Left renal cortex interstitium (tissue), 4 donors: Measurements from ENCODE around the gene PITX1. TPM values are rescaled to one million over a fixed set of nuclear protein-coding genes. Genes with fewer than 3 reads are reported as not detected.
"Not testable (repeated sequence)": the region's sequence is repeated elsewhere in the genome, so short reads cannot be mapped to it uniquely, and the experiment has no call there.

Source experiments
- DNase-seq, 4 donors: peaks; one replicate each; pipeline ENCODE4 v3.0.0-alpha.2; 2013; ENCODE audit warnings: low read depth in 4 of 4, low spot score in 2 of 4, missing footprints in 1 of 4
- polyA plus RNA-seq, 4 donors: library from polyadenylated mRNA; unstranded; fragments of 120-200 nt; gene quantifications; one replicate each; pipeline ENCODE4 v1.2.1, GENCODE V29; 2013; ENCODE audit not compliant: insufficient read length in 4 of 4

PITX1 gene
- polyA plus RNA-seq, 4 donors, result 0.05 TPM; not detected in 3

DNA sequence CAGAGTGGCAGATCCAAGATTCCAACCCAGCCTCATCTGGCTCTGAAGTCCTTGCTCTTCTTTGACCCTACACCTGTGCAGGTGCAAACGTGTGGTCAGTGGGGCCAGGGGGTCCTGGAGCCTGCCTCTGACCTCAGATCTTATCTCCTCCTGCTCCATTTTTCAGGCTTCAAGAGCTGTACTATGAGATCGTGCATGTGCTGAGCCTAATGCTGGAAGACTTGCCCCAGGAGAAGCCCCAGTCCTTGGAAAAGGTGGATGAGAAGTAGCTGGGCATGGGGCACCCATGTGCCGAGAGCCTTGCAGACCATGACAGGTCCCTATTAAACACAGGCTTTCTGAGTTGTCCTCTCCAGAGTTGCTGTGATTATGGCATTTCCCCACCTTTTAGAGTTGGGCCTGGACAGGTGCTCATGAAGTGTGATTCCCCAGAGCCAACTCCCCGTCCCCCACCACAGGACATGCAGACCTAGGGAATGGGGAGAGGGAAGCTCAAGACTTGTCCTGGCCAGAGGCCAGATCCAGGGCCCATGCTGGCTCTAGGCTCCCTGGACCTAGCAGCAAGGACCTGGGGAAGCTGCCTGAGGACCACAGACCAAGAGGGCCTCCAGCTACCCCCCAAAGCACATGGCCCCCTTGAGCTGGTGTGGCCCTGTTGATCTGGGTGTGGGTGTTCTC, 22.5 kb downstream of the PITX1 start:
- no peak for DNase-seq

DNA sequence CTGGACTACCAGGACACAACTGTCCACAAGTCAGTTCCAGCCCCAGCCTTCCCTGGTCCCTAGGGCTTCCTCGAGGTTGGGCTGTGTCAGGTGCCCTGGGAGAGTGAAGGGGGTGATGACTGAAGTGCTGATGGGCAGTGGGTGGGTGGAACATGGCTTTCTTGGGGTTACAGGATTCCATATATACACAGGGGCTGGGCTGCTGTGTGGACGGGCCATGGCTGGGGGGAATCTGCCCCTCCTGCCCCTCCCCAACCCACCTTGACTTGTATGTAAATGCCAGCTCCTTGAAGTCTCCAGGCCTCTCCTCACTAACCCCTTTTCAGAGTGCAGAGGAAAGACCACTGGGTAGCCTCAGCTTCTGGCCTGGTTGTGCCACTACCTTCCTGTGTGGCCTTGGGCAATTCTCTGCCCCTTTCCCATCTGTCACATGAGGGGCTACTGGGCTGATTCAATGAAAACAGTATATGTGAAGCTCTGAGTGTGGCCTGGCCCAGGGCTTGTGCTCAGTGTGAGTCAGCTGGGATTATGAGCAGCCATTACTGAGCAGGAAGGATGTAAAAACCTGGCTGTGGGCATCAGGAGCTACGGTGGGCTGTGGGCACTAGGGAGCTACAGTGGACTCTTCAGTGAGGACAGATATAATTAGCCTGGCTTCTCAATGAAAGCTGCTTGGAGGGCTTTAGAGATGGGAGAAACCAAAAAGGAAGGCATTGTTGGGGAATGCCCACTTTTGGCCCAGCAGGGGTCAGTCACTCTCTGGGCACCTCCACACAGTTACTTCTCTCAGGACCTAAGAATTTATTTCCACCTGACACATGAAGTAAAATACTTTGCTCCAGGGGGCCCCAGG, 23.3 kb downstream of the PITX1 start:
- DNase-seq, result no peak

DNA sequence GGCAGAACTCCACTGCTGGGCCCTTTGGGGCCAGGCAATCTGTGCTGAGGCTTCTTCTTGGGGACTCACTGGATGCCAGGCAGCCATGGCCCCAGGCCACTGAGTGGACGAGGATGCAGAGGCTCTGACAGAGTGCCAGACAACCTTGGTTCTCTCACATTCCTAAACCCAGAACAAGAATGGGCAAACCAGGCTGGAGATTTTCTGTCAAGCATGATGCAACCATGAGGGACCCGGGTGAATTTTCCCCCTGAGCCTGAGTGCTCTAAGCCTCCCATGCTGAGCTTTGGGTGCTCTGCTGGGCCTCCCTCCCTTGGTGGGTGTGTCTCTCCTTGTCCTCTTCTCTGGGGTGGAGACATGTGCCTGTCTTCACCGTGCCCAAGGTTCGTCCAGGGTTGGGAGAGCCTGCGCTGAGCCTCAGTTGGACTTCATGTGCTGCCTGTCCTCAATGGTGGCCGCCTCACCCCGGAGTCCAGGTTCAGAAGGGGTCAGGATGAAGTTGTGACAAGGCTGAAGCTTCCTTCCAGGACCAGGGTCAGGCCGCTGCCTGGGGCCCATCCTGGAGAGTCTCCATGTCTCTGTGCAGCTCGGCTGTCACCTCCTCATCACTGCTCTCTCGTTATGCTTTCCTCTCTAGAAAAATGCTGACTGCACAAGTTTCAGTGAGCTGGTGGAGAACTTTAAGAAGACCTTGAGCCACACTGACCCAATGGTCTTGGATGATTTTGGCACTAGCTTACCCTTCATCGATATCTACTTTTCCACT, 24.1 kb downstream of the PITX1 start:
- DNase-seq, result no peak

DNA sequence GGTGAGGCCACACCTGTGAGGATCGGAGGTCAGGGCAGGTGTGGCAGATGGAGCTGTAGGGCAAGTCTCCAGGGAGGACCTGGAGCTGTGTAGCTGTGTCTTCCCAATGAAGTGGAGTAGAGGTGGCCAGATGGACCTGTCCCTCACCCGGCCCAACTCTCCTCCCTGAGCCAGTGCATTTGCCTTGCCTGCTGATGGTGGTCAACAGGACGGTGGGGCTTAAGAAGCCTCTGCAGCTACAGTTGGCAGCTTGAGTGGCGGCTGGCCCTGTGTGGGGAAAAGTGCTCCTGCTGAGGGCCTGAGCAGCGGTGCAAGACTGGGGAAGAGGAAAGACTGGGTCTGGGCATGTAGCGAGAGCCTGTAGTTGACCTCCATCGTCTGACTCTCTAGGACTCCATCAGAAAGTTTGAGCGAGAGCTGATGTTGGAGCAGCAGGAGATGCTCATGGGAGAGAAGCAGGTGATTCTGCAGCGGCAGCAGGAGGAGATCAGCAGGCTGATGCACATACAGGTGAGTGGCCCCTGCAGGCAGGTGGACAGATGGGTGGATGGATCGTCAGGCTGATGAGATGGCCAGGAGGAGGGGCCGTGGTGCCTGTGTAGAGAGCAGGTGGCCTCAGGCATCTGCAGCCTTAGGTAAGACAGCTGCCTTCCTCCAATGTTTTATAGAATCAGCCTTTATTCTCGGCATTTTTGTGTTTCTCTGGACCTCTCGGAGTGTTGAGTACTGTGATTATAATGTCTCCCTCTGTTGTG, 24.9 kb downstream of the PITX1 start:
- no peak for DNase-seq

DNA sequence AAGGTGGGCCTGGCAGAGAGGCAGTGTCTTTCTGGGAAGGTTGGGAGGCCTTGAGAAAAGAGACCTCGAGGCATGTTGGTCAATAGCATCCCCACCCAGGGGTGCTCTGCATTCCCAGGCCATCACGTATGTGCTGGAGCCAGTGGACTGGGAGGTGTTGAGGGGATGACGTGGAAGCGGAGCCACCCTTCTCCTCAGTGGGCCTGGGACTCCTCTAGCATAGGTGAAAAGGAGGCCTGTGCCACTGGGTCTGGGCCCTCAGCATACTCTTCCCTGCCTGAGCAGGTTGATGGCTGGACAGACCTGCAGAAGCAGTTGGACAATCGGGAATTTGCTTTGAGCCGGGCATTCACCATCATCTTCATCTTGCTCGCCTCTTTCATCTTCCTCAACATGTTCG, 25.5 kb downstream of the PITX1 start:
- no peak for DNase-seq

DNA sequence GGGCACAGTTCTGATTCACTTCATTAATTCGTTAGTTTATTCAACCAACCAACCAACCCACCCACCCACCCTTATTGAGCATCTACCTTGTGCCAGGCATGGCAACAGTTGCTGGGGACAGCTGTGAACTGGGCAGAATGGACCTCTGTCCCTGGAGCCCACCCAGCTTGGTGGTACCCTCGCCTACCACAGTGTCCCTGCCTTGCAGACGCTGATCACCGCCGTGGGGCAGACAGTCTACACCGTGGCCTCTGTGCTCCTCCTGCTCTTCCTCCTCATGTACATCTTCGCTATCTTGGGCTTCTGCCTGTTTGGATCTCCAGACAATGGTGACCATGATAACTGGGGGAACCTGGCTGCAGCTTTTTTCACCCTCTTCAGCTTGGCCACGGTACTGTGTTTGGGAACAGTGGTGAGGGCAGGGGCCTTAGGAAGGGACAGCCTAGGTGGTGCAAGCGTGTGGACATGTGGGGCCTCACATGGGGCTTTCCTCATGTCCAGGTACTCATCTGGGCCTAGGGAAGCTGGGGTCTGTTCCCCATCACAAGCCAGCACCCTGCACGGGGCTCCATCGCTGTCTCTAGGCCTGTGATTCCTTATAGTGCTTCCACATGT, 26.2 kb downstream of the PITX1 start:
- DNase-seq, result no peak

DNA sequence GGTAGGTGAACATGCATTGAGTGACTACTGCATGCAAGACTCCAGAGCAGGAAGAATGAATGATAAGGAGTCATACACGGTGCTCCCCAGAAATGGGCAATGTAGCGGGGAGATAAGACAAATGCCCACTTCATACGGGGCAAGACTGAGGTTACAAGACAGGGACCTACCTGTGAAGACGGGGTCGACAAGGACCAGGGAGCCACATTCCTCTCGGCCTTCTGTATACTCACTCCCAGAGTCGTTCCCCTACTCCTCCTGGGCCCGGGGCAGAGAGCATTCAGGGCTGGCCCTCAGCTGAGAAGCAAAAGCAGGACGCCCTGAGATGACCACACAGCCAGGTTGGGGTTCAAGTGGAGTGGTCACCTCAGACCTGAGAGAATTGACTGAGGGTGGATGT, 26.7 kb downstream of the PITX1 start:
- no peak for DNase-seq

DNA sequence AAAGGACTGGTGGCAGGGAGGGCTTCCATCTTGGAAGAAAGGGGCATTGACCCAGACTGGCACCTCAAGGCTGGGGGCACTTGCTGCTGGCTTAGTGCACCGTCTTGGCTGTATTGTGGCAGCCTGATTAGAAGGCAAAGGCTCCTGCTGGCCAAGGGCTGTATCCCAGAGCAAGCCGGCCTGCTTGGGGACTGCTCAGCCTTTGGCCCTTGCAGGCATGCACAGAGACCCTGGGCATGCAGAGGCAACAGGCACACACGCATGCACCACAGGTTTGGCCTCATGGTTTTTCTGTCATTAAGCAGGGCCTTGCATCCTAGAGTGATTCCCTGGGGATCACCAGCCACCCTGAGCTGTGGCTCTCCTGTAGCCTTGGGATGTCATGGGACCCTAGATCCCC, 29.0 kb downstream of the PITX1 start:
- DNase-seq, result no peak

DNA sequence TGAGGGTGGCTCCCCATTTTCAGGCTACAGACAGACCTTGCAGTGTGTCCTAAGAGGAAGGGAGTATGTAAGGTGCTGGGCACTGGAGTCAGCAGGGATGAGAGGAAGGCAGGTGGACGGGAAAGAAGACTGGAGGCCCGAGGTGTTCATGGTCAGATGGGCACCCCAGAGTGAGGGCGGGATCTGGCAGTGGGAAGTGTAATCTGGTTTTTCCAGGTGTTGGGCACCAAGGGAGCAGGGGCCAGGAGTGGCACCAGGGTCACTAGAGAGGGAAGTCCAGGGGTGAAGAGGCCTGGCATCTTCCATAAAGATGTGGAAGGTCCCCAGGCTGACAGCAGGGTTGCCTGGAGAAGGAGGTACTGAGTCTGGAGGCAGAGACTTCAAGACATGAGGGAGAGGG, 29.7 kb downstream of the PITX1 start:
- no peak for DNase-seq

DNA sequence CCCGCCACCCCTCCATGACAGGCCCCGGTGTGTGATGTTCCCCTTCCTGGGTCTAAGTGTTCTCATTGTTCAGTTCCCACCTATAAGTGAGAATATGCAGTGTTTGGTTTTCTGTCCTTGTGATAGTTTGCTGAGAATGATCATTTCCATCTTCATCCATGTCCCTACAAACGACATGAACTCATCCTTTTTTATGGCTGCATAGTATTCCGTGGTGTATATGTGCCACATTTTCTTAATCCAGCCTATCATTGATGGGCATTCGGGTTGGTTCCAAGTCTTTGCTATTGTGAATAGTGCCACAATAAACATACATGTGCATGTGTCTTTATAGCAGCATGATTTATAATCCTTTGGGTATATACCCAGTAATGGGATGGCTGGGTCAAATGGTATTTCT, 36.0 kb downstream of the PITX1 start:
- not testable (repeated sequence) for DNase-seq

DNA sequence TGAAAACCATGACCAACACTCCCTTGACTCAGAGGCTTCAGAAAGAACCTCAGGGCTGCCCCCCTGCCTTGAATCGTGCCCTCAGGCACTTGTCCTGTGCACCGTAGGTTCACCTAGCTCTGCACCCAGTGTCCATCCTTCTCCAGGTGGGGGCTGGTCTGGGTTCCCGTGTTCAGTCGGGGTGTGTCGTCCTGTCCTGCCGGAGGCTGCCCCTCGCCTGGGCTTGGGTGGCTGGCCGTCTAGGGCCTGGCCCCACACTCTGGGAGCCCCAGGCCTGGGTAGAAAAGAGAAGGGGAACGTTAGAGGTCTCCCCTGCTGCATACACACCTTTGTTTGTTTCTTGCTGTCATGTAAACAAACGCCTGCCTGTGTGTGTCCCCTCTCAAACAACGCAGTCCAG, 37.0 kb downstream of the PITX1 start:
- DNase-seq, result no peak

DNA sequence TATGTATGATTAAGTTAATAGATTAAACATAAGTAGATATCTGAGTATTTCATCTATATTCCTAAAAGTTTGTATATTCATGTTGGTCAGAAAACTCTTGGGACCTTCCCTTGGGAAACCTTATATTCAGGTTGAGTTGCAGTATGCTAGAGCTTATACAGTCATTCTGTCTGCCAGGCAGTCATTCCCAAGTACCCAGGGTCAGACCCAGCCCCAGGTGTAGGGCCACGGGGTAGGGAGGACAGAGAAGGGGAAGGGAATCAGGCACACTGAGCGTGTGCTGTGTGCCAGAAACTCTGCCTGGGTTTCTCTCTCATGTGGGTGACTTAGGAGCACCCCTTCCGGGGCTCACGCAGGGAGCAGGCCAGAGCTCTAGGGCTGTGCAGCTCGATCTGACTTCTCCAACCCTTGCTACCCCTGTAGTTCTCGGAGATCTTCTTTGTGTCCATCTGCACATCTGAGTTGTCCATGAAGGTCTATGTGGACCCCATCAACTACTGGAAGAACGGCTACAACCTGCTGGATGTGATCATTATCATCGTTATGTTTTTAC, 38.1 kb downstream of the PITX1 start:
- no peak for DNase-seq

DNA sequence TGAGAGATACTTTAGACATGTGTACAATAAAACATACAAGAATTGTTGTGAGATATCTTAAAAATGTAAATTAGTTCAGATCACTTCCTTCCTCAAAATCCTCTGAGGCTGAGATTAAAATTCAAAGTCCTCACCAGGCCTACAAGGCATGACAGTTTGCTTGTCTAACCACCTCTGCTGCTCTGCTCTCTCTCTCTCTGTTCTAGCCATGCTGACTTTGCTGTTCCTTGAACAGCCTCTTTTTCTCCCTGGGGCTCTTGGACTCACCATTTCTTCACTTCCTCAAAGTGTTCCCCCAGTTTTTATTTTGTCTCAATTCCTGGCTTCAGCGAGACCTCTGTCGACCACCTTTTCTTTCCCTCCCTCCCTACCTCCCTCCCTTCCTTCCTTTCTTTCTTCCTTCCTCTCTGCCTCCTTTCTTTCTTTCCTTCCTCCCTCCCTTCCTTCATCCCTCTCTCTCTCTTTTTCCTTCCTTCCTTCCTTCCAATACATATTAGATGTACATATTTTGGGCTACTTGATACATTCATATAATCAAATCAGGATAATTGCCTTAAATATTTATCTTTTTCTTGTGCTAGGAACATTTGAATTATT, 39.4 kb downstream of the PITX1 start:
- DNase-seq, result no peak

DNA sequence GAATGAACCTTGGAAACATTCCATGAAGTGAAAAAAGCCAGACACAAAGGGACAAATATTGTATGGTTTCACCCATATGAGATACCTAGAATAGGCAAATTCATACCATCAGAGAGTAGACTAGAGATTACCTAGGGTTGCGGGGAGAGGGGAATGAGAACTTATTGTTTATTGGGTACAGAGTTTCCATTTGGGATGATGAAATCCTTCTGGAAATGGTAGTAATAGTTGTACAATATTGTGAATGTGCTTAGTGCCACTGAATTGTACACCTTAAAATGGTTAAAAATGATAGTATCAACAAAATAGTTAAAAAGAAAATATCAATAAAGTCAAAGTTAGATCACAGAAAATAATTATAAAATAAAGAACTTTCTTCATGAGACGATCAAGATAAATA, 40.9 kb downstream of the PITX1 start:
- DNase-seq, result no peak

DNA sequence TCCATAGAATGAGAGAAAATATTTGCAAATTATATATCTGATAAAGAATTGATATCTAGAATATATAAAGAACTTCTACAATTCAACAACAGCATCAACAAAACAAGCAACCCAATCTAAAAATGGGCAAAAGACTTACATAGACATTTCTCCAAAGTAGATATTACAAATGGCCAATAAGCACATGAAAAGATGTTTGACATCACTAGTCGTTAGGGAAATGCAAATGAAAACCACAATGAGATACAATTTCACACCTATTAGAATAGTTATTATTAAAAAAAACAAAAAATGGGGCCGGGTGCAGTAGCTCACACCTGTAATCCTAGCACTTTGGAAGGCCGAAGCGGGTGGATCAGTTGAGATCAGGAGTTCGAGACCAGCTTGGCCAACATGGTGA, 41.9 kb downstream of the PITX1 start:
- DNase-seq, result no peak

DNA sequence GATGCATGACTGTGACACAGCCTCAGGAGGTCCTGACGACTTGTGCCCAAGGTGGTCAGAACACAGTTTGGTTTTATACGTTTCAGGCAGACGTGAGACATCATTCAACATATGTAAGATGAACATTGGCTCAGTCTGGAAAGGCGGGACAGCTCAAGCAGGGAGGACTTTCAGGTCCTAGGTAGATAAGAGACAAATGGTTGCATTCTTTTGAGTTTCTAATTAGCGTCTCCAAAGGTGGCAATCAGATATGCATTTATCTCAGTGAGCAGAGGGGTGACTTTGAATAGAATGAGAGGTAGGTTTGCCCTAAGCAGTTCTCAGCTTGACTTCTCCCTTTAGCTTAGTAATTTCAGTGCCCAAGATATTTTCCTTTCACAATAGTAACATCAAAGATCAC, 43.8 kb downstream of the PITX1 start:
- DNase-seq, result not testable (repeated sequence)

DNA sequence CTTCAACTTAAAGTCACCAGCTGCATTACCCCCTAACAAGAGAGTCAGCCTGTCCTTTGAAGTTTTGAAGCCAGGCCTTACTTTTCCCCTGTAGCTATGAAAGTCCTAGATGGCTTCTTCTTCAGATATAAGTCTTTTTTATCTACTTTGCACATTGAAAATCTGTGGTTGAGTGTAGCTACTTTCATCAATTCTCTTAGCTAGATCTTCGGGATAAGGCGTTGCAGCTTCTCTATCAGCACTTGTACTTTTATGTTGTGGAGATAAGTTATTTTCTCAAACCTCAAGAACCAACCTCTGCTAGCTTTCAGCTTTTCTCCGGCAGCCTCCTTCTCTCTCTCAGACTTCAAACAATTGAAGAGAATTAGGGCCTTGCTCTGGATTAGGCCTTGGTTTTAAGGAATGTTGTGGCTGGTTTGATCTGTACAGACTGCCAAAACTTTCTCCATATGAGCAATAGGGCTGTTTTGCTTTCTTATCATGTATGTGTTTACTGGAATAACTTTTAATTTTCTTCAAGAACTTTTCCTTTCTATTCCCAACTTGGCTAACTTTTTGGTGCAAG, 44.7 kb downstream of the PITX1 start:
- DNase-seq, result no peak

DNA sequence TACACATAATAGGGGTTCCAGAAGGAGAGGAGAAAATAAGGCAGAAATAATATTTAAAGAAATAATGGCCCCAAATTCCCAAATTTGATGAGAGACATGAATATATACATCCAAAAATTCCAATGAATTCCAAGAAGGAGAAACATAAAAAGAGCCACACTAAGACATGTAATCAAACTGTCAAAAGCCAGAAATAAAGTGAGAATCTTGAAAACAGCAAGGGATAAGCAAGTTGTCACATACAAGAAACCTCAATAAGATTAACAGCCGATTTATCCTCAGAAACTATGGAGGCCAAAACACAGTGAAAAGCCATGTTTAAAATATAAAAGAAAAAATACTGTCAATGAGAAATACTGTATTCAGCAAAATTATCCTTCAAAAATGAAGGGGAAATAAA, 51.8 kb downstream of the PITX1 start:
- no peak for DNase-seq

DNA sequence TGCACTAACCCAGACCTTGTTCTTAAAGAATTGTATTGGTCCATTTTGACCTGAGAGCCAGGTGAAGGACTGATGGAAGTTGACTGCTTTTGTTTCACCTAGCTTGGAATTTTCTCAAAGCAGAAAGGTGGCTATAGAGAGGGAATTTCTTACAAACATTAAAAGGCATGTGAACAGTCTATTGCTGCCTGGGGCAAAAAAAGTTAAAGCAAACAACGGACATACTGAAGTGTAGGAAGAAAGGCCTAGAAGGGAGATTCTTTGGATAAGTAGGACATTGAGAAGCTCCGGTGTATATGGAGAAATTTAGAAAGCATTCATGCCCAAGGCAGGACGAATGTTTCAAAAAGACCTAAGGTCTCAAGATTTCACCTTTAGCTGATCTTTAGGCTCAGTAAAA, 54.6 kb downstream of the PITX1 start:
- DNase-seq, result no peak
